C4-2B (cell line): Measurements from ENCODE around the gene COTL1.

Experiments used
- H3K27ac ChIP-seq: fragments of 450-650 bp; 2 replicates; pipeline ENCODE4 v1.5.1; 2017
- ZFX ChIP-seq: fragments of 450-650 bp; IDR thresholded peaks from 2 replicates; pipeline ENCODE4 v1.6.1; 2017
- TF ChIP-seq, protein P1 (sequence below): fragments of 450-650 bp; conservative IDR thresholded peaks from 2 replicates; pipeline ENCODE4 v1.5.1; 2017; ENCODE audit warnings: mild to moderate bottlenecking

Gene COTL1, protein sequence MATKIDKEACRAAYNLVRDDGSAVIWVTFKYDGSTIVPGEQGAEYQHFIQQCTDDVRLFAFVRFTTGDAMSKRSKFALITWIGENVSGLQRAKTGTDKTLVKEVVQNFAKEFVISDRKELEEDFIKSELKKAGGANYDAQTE

DNA sequence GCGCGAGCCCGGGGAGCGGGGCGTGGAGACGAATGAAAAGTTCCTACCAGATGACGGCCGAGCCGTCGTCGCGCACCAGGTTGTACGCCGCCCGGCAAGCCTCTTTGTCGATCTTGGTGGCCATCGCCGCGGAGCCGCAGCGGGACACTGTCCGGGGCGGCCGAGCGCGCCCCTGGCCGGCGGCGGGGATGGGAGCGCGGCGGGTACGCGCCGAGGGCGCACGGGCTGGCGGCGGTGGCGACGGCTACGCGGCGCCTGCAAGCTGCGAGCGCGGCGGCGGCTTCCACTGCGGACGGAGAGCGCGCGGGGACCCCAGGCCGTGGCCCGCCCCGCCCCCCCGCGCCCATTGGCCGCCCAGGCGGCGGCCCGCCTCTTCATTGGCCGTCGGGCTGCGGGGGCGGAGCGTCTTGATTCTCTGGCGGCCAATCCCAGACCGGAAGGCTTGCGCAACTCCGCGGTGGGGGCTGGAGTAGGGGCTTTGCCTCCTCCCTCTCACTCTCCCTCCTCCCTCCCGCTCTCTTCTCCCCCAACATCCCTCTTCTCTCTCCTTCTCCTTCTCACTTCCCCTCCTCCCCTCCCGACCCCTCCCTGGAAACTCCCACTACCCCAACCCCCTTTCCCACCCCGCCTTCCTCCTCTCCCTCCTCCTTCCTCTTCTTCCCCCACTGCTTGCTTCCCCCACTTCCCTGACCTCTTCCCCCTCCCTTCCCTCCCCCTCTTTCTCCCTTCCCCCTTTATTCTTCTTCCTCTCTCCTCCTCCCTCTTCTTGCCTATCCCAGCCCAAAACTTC lies at the start of gene COTL1:
COTL1 (minus strand) TSS at position 288 of the 790 bp plus-strand sequence; CDS start at position 124, 164 bp downstream.
- peak within 1 kb of the TSS; percentile 72 for H3K27ac ChIP-seq

DNA sequence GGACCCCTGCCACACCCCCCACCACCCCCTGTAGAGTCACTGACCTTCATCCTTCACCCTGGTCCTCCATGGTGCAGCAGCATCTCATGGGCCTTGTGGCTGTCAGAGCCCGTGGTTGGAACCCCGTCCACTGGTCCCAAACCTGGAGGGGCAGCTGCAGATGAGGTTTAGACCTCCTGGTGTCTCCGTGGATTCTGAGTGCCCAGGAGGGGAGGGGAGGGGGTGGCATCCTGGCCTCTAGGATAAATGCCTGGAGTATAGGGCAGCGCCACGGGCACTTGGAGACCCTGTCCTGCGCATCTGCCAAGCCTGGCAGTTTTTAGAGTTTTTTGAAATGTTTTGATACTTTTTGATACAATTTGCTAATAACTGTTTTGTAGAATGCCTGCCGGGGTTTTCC lies 48.0 kb upstream of the COTL1 start:
- no peak overlapping the region for H3K27ac ChIP-seq
- TF ChIP-seq ZFX: no peak
- TF ChIP-seq, protein P1, sequence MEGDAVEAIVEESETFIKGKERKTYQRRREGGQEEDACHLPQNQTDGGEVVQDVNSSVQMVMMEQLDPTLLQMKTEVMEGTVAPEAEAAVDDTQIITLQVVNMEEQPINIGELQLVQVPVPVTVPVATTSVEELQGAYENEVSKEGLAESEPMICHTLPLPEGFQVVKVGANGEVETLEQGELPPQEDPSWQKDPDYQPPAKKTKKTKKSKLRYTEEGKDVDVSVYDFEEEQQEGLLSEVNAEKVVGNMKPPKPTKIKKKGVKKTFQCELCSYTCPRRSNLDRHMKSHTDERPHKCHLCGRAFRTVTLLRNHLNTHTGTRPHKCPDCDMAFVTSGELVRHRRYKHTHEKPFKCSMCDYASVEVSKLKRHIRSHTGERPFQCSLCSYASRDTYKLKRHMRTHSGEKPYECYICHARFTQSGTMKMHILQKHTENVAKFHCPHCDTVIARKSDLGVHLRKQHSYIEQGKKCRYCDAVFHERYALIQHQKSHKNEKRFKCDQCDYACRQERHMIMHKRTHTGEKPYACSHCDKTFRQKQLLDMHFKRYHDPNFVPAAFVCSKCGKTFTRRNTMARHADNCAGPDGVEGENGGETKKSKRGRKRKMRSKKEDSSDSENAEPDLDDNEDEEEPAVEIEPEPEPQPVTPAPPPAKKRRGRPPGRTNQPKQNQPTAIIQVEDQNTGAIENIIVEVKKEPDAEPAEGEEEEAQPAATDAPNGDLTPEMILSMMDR: no peak

More for the DNA sequence above, at the start of gene COTL1:
- TF ChIP-seq, protein P1: no peak
- TF ChIP-seq ZFX: peak; percentile 51; the same call in 1 of the 2 replicates

DNA sequence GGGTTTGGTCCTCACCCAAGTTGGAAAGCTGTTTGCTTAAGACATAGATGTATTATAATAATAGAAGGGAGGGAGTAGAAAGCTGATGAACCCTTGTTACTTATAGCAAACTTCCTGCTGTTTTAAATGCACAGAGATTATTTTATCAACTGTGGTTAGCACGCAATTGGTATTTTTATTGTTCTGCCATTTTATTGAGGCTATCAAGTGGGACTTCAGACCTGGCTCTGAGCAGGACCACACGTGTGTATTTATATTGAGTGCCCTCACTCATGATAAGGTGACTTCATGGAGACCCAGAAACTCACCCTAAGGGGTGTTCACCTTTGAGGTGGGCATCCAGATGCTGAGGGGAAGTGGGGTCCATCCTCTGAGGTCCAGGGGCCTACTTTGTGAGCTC lies 47.5 kb upstream of the COTL1 start:
- H3K27ac ChIP-seq: no peak overlapping the region
- TF ChIP-seq ZFX: no peak
- TF ChIP-seq, protein P1: no peak

DNA sequence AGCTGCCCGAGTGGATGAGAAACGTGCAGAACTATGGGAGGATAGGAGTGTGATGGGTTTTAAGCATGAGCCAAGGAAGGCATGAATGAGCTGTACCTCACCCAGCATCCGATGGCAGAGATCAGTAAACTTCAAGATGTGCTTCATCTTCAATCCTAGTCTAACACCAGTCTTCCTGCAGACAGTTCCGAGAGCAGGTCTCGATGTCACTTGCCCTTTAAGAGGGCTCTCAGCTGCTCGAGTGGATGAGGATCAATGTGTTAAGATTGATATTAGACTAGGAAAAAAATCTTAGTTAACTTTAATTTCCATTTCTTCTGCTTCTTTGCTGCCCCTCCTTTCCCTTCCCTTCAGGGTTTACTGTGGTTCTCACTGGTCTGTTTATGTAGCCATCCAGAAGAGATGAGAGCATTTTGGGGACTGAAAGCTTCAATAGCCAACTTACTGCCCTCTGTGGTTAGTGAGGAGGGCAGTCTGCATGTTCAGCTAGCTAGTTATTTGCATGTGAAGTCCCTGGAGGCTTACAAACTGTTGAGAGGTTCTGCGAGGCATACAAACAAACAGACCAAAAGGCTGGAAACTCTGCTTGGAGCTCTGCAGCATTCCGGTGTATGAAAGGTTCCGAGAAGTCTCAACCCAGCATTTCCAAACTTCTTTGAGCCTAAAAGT lies 45.7 kb upstream of the COTL1 start:
- no peak overlapping the region for H3K27ac ChIP-seq

DNA sequence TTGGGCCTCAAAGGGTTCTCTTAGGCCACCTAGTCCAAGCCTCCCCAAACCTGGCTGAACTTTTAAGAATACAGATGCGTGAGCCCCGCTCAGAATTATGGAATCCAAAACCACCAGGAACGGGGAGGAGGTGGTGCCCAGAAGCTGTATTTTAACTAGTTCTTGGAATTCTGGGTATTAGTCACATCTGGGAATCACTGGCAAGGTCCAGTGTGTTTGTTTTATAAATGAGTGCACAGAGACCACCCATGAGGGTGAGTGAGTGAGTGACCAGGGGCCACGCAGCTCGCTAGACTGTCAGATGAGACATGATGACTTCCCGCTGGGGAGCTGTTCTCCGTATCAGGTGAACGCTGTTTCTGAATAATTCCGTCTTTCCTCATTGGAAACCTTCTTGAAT lies 44.6 kb upstream of the COTL1 start:
- H3K27ac ChIP-seq: no peak overlapping the region
- TF ChIP-seq, protein P1: no peak
- TF ChIP-seq ZFX: no peak

More for the DNA sequence above, 45.7 kb upstream of the COTL1 start:
- TF ChIP-seq, protein P1: no peak
- TF ChIP-seq ZFX: no peak

DNA sequence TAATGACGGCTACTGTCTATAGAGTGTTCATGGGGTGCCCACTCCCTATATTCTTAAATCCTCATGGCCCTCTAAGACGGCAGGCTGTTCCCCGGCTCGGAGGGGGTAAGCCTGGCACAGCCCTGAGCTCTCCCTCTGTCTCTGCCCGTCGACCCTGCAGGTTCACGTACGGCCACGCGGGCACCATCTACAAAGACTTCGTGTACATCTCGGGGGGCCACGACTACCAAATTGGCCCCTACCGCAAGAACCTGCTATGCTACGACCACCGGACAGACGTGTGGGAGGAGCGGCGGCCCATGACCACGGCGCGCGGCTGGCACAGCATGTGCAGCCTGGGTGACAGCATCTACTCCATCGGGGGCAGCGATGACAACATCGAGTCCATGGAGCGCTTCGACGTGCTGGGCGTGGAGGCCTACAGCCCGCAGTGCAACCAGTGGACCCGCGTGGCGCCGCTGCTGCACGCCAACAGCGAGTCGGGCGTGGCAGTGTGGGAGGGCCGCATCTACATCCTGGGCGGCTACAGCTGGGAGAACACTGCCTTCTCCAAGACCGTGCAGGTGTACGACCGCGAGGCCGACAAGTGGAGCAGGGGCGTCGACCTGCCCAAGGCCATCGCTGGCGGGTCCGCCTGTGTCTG lies 43.7 kb upstream of the COTL1 start:
- no peak overlapping the region for H3K27ac ChIP-seq

More for the DNA sequence above, 43.7 kb upstream of the COTL1 start:
- TF ChIP-seq ZFX: no peak
- TF ChIP-seq, protein P1: no peak
